ENCODE measurements around the gene EVI2B.
"Not testable (repeated sequence)": the region's sequence is repeated elsewhere in the genome, so short reads cannot be mapped to it uniquely, and the experiment has no call there.

Gene EVI2B

GRCh38 chr17:31321481-31321880 lies 7.6 kb upstream of the EVI2B start, which contains the start of gene EVI2A:
TSS of gene EVI2A (minus strand) at chr17:31321622. CDS start at chr17:31319013, 2,609 bp downstream.
- Histone ChIP-seq H3K4me3 (ENCODE audit: low read length) (no peak within 1 kb of the TSS), H3K36me3 (ENCODE audit: control insufficient read depth, insufficient read depth, low read length) (peaks cover 6% of the 10 kb centered on the region), H3K9me3 (ENCODE audit: control insufficient read depth, low read length) (no peaks in the 10 kb centered on the region), H3K27me3 (ENCODE audit: control insufficient read depth, insufficient read depth, low read length) (no peaks in the 10 kb centered on the region), H3K4me1 (ENCODE audit: control insufficient read depth, insufficient read depth, low read length) (no peaks in the 10 kb centered on the region), H3K9ac (ENCODE audit: low read length) (peak within 1 kb of the TSS; percentile 1)

- Histone ChIP-seq H3K4me3 (ENCODE audit: low read length) (no peak overlapping the region), H3K4me1 (ENCODE audit: control insufficient read depth, insufficient read depth, low read length) (no peaks in the 10 kb centered on the region), H3K9me3 (ENCODE audit: control insufficient read depth, low read length) (no peaks in the 10 kb centered on the region), H3K9ac (ENCODE audit: low read length) (peak overlapping the region; percentile 1), H3K36me3 (ENCODE audit: control insufficient read depth, insufficient read depth, low read length) (peaks cover 3% of the 10 kb centered on the region), H3K27me3 (ENCODE audit: control insufficient read depth, insufficient read depth, low read length) (no peaks in the 10 kb centered on the region)
These were observed 6.9 kb upstream of the EVI2B start for GRCh38 chr17:31320791-31321190.

DNA sequence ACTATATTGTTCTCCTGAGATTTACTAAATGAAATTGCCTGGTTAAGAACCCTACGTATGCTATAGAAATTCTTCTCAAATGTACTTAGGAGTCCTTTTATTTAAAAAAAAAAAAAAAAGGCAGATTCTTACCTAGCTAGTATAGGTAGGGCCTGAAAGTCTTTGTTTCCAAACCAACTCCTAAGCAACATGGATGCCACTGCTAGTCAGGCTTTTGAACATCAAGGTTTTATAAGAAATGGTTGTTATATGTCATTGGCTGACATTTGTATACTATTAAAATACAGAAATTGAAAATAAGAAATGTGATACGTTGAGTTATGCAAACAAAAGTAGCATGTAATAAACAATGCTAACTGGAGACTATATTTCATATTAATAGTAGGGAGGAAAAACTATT lies 6.4 kb upstream of the EVI2B start:
- H3K4me3 ChIP-seq (ENCODE audit: low read length), result no peak overlapping the region
- H3K9me3 ChIP-seq (ENCODE audit: control insufficient read depth, low read length), result no peaks in the 10 kb centered on the region
- H3K36me3 ChIP-seq (ENCODE audit: control insufficient read depth, insufficient read depth, low read length), result no peaks in the 10 kb centered on the region
- H3K9ac ChIP-seq (ENCODE audit: low read length), result no peak overlapping the region
- no peaks in the 10 kb centered on the region for H3K4me1 ChIP-seq (ENCODE audit: control insufficient read depth, insufficient read depth, low read length)
- no peaks in the 10 kb centered on the region for H3K27me3 ChIP-seq (ENCODE audit: control insufficient read depth, insufficient read depth, low read length)

GRCh38 chr17:31318851-31319661 lies 5.2 kb upstream of the EVI2B start:
- no peaks in the 10 kb centered on the region for H3K36me3 ChIP-seq (ENCODE audit: control insufficient read depth, insufficient read depth, low read length)
- H3K9me3 ChIP-seq (ENCODE audit: control insufficient read depth, low read length), result no peaks in the 10 kb centered on the region
- no peaks in the 10 kb centered on the region for H3K27me3 ChIP-seq (ENCODE audit: control insufficient read depth, insufficient read depth, low read length)
- H3K4me1 ChIP-seq (ENCODE audit: control insufficient read depth, insufficient read depth, low read length), result no peaks in the 10 kb centered on the region
- H3K4me3 ChIP-seq (ENCODE audit: low read length), result no peak overlapping the region
- H3K9ac ChIP-seq (ENCODE audit: low read length), result peak overlapping the region; percentile 0

GRCh38 chr17:31318298-31318801 lies 4.5 kb upstream of the EVI2B start:
- Histone ChIP-seq H3K9me3 (ENCODE audit: control insufficient read depth, low read length) (no peaks in the 10 kb centered on the region), H3K9ac (ENCODE audit: low read length) (peak overlapping the region; percentile 0), H3K4me3 (ENCODE audit: low read length) (no peak overlapping the region), H3K36me3 (ENCODE audit: control insufficient read depth, insufficient read depth, low read length) (no peaks in the 10 kb centered on the region), H3K27me3 (ENCODE audit: control insufficient read depth, insufficient read depth, low read length) (no peaks in the 10 kb centered on the region), H3K4me1 (ENCODE audit: control insufficient read depth, insufficient read depth, low read length) (no peaks in the 10 kb centered on the region)

DNA sequence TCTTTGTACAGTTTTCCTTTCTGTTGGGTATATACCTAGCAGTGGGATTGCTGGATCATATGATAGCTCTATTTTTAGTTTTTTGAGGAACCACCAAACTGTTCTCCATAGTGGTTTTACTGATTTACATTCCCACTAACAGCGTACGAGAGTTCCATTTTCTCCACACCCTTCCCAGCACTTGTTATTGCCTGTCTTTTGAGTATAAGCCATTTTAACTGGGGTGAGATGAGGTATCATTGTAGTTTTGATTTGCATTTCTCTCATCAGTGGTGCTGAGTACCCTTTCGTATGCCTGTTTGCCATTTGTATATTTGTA lies 887 bp upstream of the EVI2B start:
- Histone ChIP-seq H3K4me1 (ENCODE audit: control insufficient read depth, insufficient read depth, low read length) (no peaks in the 10 kb centered on the region), H3K9ac (ENCODE audit: low read length) (no peak overlapping the region), H3K27me3 (ENCODE audit: control insufficient read depth, insufficient read depth, low read length) (no peaks in the 10 kb centered on the region), H3K9me3 (ENCODE audit: control insufficient read depth, low read length) (no peaks in the 10 kb centered on the region), H3K36me3 (ENCODE audit: control insufficient read depth, insufficient read depth, low read length) (no peaks in the 10 kb centered on the region), H3K4me3 (ENCODE audit: low read length) (no peak overlapping the region)

DNA sequence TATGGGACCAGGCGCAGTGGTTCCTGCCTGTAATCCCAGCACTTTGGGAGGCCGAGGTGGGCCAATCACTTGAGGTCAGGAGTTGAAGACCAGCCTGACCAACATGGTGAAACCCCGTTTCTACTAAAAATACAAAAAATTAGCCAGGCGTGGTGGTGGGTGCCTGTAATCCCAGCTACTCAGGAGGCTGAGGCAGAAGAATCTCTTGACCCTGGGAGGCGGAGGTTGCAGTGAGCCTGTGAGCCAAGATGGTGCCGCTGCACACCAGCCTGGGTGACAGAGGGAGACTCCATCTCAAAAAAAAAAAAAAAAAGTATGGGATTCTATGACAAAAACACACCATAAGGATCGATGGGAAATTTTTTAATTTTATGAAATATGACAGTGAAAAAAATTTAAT lies 1.6 kb downstream of the EVI2B start:
- not testable (repeated sequence) for H3K36me3 ChIP-seq (ENCODE audit: control insufficient read depth, insufficient read depth, low read length); H3K9ac ChIP-seq (ENCODE audit: low read length); H3K27me3 ChIP-seq (ENCODE audit: control insufficient read depth, insufficient read depth, low read length); H3K9me3 ChIP-seq (ENCODE audit: control insufficient read depth, low read length); H3K4me3 ChIP-seq (ENCODE audit: low read length)
- H3K4me1 ChIP-seq (ENCODE audit: control insufficient read depth, insufficient read depth, low read length), result peaks cover 16% of the 10 kb centered on the region

DNA sequence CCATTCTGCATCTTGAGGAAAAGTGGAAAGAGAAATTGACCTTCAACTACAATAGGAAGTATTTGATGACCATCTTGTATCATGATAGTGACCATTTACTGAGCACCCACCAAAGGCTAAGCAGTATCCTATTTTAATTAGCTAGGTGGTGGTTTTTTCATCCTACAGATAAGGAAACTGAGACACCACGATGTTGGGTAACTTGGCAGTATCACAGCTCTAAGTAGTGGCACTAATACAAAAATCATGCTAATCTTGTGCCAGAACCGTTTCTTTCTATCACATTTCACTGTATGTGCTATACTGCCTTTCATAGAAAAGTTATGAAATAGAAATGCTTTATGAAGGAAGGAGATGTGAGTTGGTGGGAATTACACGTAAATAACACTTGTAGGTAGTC lies 2.3 kb downstream of the EVI2B start:
- no peaks in the 10 kb centered on the region for H3K9me3 ChIP-seq (ENCODE audit: control insufficient read depth, low read length)
- no peak overlapping the region for H3K9ac ChIP-seq (ENCODE audit: low read length)
- H3K4me1 ChIP-seq (ENCODE audit: control insufficient read depth, insufficient read depth, low read length), result peaks cover 16% of the 10 kb centered on the region
- no peaks in the 10 kb centered on the region for H3K36me3 ChIP-seq (ENCODE audit: control insufficient read depth, insufficient read depth, low read length)
- no peaks in the 10 kb centered on the region for H3K27me3 ChIP-seq (ENCODE audit: control insufficient read depth, insufficient read depth, low read length)
- no peak overlapping the region for H3K4me3 ChIP-seq (ENCODE audit: low read length)

GRCh38 chr17:31310886-31311285 lies 3.0 kb downstream of the EVI2B start:
- Histone ChIP-seq H3K36me3 (ENCODE audit: control insufficient read depth, insufficient read depth, low read length) (no peaks in the 10 kb centered on the region), H3K27me3 (ENCODE audit: control insufficient read depth, insufficient read depth, low read length) (no peaks in the 10 kb centered on the region), H3K4me3 (ENCODE audit: low read length) (no peak overlapping the region), H3K9me3 (ENCODE audit: control insufficient read depth, low read length) (no peaks in the 10 kb centered on the region), H3K4me1 (ENCODE audit: control insufficient read depth, insufficient read depth, low read length) (peaks cover 16% of the 10 kb centered on the region), H3K9ac (ENCODE audit: low read length) (no peak overlapping the region)

DNA sequence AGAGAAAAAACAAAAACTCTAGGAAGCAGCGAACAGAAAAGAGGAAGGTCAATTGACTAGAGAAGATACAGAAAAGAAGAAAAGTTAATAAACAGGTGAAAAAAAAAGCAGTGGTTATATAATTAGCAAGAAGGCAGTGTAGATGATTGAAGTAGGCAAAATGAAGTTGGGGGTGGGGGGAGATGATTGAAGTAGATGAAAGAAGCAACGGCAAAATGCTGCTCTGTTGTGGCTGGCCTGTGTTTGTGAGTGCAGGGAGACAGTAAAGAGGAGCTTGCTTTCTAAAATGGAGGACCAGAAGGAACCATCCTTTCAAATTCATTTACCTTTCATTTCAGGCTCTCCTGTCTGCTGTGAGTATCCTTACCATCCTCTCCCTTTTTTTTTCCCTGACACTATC lies 3.6 kb downstream of the EVI2B start:
- H3K4me1 ChIP-seq (ENCODE audit: control insufficient read depth, insufficient read depth, low read length), result peaks cover 16% of the 10 kb centered on the region
- no peaks in the 10 kb centered on the region for H3K36me3 ChIP-seq (ENCODE audit: control insufficient read depth, insufficient read depth, low read length)
- H3K9ac ChIP-seq (ENCODE audit: low read length), result peak overlapping the region; percentile 11
- H3K4me3 ChIP-seq (ENCODE audit: low read length), result no peak overlapping the region
- no peaks in the 10 kb centered on the region for H3K9me3 ChIP-seq (ENCODE audit: control insufficient read depth, low read length)
- no peaks in the 10 kb centered on the region for H3K27me3 ChIP-seq (ENCODE audit: control insufficient read depth, insufficient read depth, low read length)

GRCh38 chr17:31309556-31309955 lies 4.3 kb downstream of the EVI2B start:
- peaks cover 16% of the 10 kb centered on the region for H3K4me1 ChIP-seq (ENCODE audit: control insufficient read depth, insufficient read depth, low read length)
- H3K27me3 ChIP-seq (ENCODE audit: control insufficient read depth, insufficient read depth, low read length), result no peaks in the 10 kb centered on the region
- no peak overlapping the region for H3K9ac ChIP-seq (ENCODE audit: low read length)
- no peaks in the 10 kb centered on the region for H3K9me3 ChIP-seq (ENCODE audit: control insufficient read depth, low read length)
- H3K36me3 ChIP-seq (ENCODE audit: control insufficient read depth, insufficient read depth, low read length), result no peaks in the 10 kb centered on the region
- no peak overlapping the region for H3K4me3 ChIP-seq (ENCODE audit: low read length)

DNA sequence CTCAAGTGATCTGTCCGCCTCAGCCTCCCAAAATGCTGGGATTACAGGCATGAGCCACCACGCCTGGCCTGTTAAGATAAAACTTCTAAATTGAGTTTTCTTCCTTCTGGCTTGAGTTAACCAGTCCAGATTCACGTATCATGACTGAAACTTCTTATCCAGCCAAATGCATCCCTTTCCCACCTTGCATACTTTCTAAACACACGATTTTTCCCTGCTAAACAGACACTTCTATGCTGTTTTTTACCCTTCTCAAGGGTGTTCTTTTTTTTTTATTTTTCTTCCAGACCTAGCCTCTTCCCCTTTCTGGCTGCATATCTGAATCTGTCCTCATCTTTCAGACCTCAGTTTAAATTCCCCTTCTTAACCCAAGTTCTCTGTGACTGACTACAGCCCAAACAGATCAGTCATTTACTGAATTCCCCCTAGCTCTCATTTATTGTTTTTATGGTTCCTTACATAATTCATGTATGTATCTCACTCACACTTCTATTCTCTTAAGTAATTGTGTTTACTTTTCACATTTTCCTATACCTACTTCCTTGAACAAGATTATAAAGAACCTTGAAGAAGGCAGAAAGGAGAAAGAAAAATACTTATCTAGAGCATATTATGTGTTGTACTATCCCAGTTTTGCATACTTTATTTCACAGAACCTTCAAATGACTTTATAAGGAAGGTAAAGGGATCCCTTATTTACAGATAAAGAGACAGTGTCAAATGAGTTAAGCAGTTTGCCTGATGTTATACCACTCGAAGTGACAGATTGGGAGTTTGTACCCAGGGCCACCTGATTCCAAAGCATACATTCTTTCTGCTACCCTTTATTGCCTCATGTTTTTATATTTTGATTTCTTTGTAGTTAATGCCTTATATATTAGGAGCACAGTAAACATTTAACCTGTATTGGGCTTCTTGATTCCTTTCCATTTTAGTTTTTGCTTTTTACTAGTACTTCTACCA lies 5.2 kb downstream of the EVI2B start:
- Histone ChIP-seq H3K27me3 (ENCODE audit: control insufficient read depth, insufficient read depth, low read length) (no peaks in the 10 kb centered on the region), H3K4me1 (ENCODE audit: control insufficient read depth, insufficient read depth, low read length) (peaks cover 16% of the 10 kb centered on the region), H3K4me3 (ENCODE audit: low read length) (no peak overlapping the region), H3K9ac (ENCODE audit: low read length) (no peak overlapping the region), H3K36me3 (ENCODE audit: control insufficient read depth, insufficient read depth, low read length) (no peaks in the 10 kb centered on the region), H3K9me3 (ENCODE audit: control insufficient read depth, low read length) (no peaks in the 10 kb centered on the region)
